ENCODE data around the gene PDE11A.

The PDE11A gene

GRCh38 chr2:178072383-178073301 lies at the start of gene PDE11A:
TSS of gene PDE11A (minus strand) at chr2:178072777. CDS start at chr2:178072437, 340 bp downstream.
- DNase-seq, result peak in 38 of 42 donors; percentile 2 to 52 (median 18)
- intact Hi-C loops (cut with DNase I), result no loop called here

- intact Hi-C loops (cut with DNase I), result no loop called here
- no peak for DNase-seq
Measured at GRCh38 chr2:178119179-178119922, 46.8 kb upstream of the PDE11A start.

GRCh38 chr2:178117725-178118124 lies 45.1 kb upstream of the PDE11A start:
- DNase-seq, result no peak
- intact Hi-C loops (cut with DNase I), result no loop called here

- intact Hi-C loops (cut with DNase I), result no loop called here
- no peak for DNase-seq
Measured at GRCh38 chr2:178115271-178115670, 42.7 kb upstream of the PDE11A start.

GRCh38 chr2:178114462-178114861 lies 41.9 kb upstream of the PDE11A start:
- intact Hi-C loops (cut with DNase I), result loop anchor here (5.0 kb wide), 1 partner anchor 298 kb away; no protein-coding TSS in a partner anchor
- DNase-seq, result no peak

- intact Hi-C loops (cut with DNase I), result loop anchor here (5.0 kb wide), 1 partner anchor 300 kb away; no protein-coding TSS in a partner anchor
- DNase-seq, result peak; percentile 74 to 95 (median 90)
Measured at GRCh38 chr2:178112202-178113152, 39.9 kb upstream of the PDE11A start, which contains the start of gene RBM45. TSS of gene RBM45 (plus strand) at chr2:178112437. CDS start at chr2:178112547, 110 bp downstream.

- intact Hi-C loops (cut with DNase I), result loop anchor here (5.0 kb wide), 1 partner anchor 301 kb away; no protein-coding TSS in a partner anchor
- no peak for DNase-seq
Measured at GRCh38 chr2:178111743-178112142, 39.2 kb upstream of the PDE11A start.

GRCh38 chr2:178110681-178111080 lies 38.1 kb upstream of the PDE11A start:
- intact Hi-C loops (cut with DNase I), result loop anchor here (5.0 kb wide), 1 partner anchor 302 kb away; no protein-coding TSS in a partner anchor
- no peak for DNase-seq

- intact Hi-C loops (cut with DNase I), result loop anchor here (5.0 kb wide), 1 partner anchor 302 kb away; no protein-coding TSS in a partner anchor
- peak in 1 of 42 donors; percentile 28 for DNase-seq
Measured at GRCh38 chr2:178109813-178110212, 37.2 kb upstream of the PDE11A start.

GRCh38 chr2:178108176-178108575 lies 35.6 kb upstream of the PDE11A start:
- intact Hi-C loops (cut with DNase I), result no loop called here
- DNase-seq, result no peak

- DNase-seq, result no peak
- intact Hi-C loops (cut with DNase I), result no loop called here
Measured at GRCh38 chr2:178106053-178106452, 33.5 kb upstream of the PDE11A start.

GRCh38 chr2:178105566-178105965 lies 33.0 kb upstream of the PDE11A start:
- intact Hi-C loops (cut with DNase I), result no loop called here
- no peak for DNase-seq

- intact Hi-C loops (cut with DNase I), result no loop called here
- no peak for DNase-seq
Measured at GRCh38 chr2:178101321-178102079, 28.9 kb upstream of the PDE11A start.

GRCh38 chr2:178093471-178093870 lies 20.9 kb upstream of the PDE11A start:
- DNase-seq, result no peak
- intact Hi-C loops (cut with DNase I), result no loop called here

- no peak for DNase-seq
Measured at GRCh38 chr2:178088774-178089270, 16.2 kb upstream of the PDE11A start.

GRCh38 chr2:178084273-178084672 lies 11.7 kb upstream of the PDE11A start:
- no peak for DNase-seq
- intact Hi-C loops (cut with DNase I), result no loop called here

More at GRCh38 chr2:178088774-178089270, 16.2 kb upstream of the PDE11A start:
- intact Hi-C loops (cut with DNase I), result no loop called here

- intact Hi-C loops (cut with DNase I), result no loop called here
- DNase-seq, result no peak
Measured at GRCh38 chr2:178082408-178083045, 9.9 kb upstream of the PDE11A start.

Measured in head of caudate nucleus (tissue), 42 donors.